Measurements from ENCODE around the gene ULK2.

The ULK2 gene

GRCh38 chr17:19725486-19725885 is 142.2 kb downstream of the ULK2 start:
- Histone ChIP-seq H3K9me3 (ENCODE audit: control insufficient read depth, insufficient read depth, low read depth, low read length) (no peaks in the 10 kb centered on the region), H3K4me3 (ENCODE audit: low read depth, low read length) (no peak overlapping the region), H3K27ac (ENCODE audit: extremely low read depth, low read depth, low read length) (no peak overlapping the region), H3K36me3 (ENCODE audit: control insufficient read depth in 2 of 2, insufficient read depth in 1 of 2, low read length in 2 of 2) (no peaks in the 10 kb centered on the region), H3K4me1 (ENCODE audit: control insufficient read depth, insufficient read depth, low read length) (0 out of 2 replicates have a peak, but pooled peaks cover 2% of the 10 kb centered on the region)
- TF ChIP-seq PRDM6 (tag by site-specific recombination; IDR thresholded peaks at IDR 0.05) (no peak), ZNF26 (tag by site-specific recombination; IDR thresholded peaks at IDR 0.05) (no peak), ZNF513 (tag by site-specific recombination; IDR thresholded peaks at IDR 0.05) (no peak), ZNF560 (tag by site-specific recombination; IDR thresholded peaks at IDR 0.05; ENCODE audit: borderline replicate concordance) (no peak), ZNF146 (tag by site-specific recombination; IDR thresholded peaks at IDR 0.05) (peak; percentile 62)
- ChIA-PET CTCF (interaction anchor here (0.7 kb wide), 1 partner anchor 293 kb away, joined by 5 read pairs; no protein-coding TSS in a partner anchor), POLR2A (no interaction called here)

GRCh38 chr17:19724501-19725420 is 143.0 kb downstream of the ULK2 start:
- TF ChIP-seq ZNF707 (tag by site-specific recombination; IDR thresholded peaks at IDR 0.05) (no peak), ZNF169 (tag by site-specific recombination; IDR thresholded peaks at IDR 0.05) (no peak), ZBTB1 (tag by site-specific recombination; IDR thresholded peaks at IDR 0.05) (no peak), ZNF239 (tag by site-specific recombination; IDR thresholded peaks at IDR 0.05) (no peak), ZXDB (tag by site-specific recombination; IDR thresholded peaks at IDR 0.05) (no peak), ZNF121 (tag by site-specific recombination; IDR thresholded peaks at IDR 0.05) (no peak), ZNF510 (tag by site-specific recombination; IDR thresholded peaks at IDR 0.05; ENCODE audit: insufficient replicate concordance) (no peak), ZNF561 (tag by site-specific recombination; IDR thresholded peaks at IDR 0.05; ENCODE audit: borderline replicate concordance) (no peak), ZNF19 (tag by site-specific recombination; IDR thresholded peaks at IDR 0.05; ENCODE audit: low read depth) (no peak), GLIS2 (tag by site-specific recombination; IDR thresholded peaks at IDR 0.05) (no peak), ZNF114 (tag by site-specific recombination; IDR thresholded peaks at IDR 0.05) (no peak), MYNN (tag by site-specific recombination; IDR thresholded peaks at IDR 0.05; ENCODE audit: borderline replicate concordance) (no peak), ZNF521 (tag by site-specific recombination; IDR thresholded peaks at IDR 0.05) (no peak), PRDM4 (tag by site-specific recombination; IDR thresholded peaks at IDR 0.05) (no peak), ATF2 (tag by site-specific recombination; IDR thresholded peaks at IDR 0.05; ENCODE audit: low read depth) (no peak), ZNF623 (tag by site-specific recombination; IDR thresholded peaks at IDR 0.05) (no peak), ZNF48 (tag by site-specific recombination; IDR thresholded peaks at IDR 0.05) (no peak), ZNF214 (tag by site-specific recombination; IDR thresholded peaks at IDR 0.05; ENCODE audit: borderline replicate concordance) (no peak), SP3 (tag by site-specific recombination; IDR thresholded peaks at IDR 0.05) (no peak), ZNF23 (tag by site-specific recombination; IDR thresholded peaks at IDR 0.05; ENCODE audit: borderline replicate concordance) (no peak)
- ChIA-PET CTCF (interaction anchor here (0.7 kb wide), 1 partner anchor 292 kb away, joined by 5 read pairs; no protein-coding TSS in a partner anchor), POLR2A (no interaction called here)
- Histone ChIP-seq H3K4me1 (ENCODE audit: control insufficient read depth, insufficient read depth, low read length) (0 out of 2 replicates have a peak, but pooled peaks cover 2% of the 10 kb centered on the region), H3K36me3 (ENCODE audit: control insufficient read depth in 2 of 2, insufficient read depth in 1 of 2, low read length in 2 of 2) (no peaks in the 10 kb centered on the region), H3K9me3 (ENCODE audit: control insufficient read depth, insufficient read depth, low read depth, low read length) (no peaks in the 10 kb centered on the region), H3K4me3 (ENCODE audit: low read depth, low read length) (no peak overlapping the region), H3K27ac (ENCODE audit: extremely low read depth, low read depth, low read length) (no peak overlapping the region)
